C4-2B (cell line): Measurements from ENCODE around the gene HEBP1.

Source experiments
- H3K27ac ChIP-seq: fragments of 450-650 bp; 2 replicates; pipeline ENCODE4 v1.5.1; 2017
- ZFX ChIP-seq: fragments of 450-650 bp; IDR thresholded peaks from 2 replicates; pipeline ENCODE4 v1.6.1; 2017
- TF ChIP-seq, protein P1 (sequence below): fragments of 450-650 bp; conservative IDR thresholded peaks from 2 replicates; pipeline ENCODE4 v1.5.1; 2017; ENCODE audit warnings: mild to moderate bottlenecking

Gene HEBP1

DNA sequence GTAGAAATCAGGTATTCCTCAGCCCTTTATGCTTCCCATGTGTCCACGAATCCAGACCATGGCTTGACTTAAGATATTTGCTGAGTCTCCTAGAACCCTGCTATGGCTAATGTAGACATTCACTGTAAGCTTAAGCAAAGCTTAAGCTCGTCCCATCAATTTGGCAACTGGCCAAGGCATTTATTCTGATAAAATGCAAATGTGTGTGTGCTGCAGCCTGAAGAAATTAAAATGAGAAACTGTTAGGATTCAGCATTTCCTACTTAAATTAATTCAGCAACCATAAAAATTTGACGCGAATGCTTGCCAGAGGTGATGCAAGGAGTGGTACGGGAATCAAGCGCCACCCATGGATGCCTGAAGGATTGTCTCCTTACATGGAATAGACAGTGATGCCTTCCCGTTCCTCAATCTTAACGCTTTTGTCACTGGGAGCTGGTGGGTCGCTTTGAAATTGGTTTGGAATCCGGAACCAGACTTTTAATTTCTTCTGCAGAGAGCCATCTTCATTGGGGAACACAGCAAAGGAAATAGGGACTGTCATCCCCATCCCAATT, 13.2 kb downstream of the HEBP1 start:
- TF ChIP-seq, protein P1, sequence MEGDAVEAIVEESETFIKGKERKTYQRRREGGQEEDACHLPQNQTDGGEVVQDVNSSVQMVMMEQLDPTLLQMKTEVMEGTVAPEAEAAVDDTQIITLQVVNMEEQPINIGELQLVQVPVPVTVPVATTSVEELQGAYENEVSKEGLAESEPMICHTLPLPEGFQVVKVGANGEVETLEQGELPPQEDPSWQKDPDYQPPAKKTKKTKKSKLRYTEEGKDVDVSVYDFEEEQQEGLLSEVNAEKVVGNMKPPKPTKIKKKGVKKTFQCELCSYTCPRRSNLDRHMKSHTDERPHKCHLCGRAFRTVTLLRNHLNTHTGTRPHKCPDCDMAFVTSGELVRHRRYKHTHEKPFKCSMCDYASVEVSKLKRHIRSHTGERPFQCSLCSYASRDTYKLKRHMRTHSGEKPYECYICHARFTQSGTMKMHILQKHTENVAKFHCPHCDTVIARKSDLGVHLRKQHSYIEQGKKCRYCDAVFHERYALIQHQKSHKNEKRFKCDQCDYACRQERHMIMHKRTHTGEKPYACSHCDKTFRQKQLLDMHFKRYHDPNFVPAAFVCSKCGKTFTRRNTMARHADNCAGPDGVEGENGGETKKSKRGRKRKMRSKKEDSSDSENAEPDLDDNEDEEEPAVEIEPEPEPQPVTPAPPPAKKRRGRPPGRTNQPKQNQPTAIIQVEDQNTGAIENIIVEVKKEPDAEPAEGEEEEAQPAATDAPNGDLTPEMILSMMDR = no peak
- no peak for TF ChIP-seq ZFX
- no peak overlapping the region for H3K27ac ChIP-seq

DNA sequence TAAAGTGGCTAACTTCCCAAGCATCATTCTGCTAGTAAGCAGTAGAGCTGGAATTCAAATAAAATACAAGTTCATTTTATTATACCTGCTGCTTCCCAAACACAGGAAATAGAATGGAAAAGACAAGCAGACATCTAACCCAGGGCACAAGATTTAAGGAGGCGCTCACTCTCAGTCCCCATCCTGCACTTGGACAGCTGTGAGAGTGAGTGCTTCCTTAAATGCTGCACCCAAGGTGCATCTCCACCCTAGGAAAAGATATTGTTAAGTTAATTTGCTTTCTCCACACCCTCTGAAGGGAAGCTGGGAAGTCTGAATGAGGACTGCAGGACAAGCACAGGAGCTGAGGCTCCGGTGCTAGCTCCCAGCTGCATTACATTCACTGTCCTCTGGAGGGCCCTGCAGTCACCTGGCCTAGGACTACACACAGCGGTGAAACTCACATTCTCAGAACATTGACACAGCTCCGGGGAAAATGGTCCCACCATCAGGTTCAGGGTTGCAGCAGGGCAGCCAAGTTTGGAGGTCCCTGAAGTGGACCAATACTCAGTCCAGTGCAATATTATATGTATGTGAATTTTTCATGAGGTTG, 14.2 kb downstream of the HEBP1 start:
- no peak for TF ChIP-seq ZFX
- TF ChIP-seq, protein P1 = peak; percentile 54
- H3K27ac ChIP-seq = no peak overlapping the region

GRCh38 chr12:12984149-12984548, 15.9 kb downstream of the HEBP1 start:
- TF ChIP-seq ZFX = no peak
- TF ChIP-seq, protein P1 = no peak
- H3K27ac ChIP-seq = no peak overlapping the region

GRCh38 chr12:12983420-12984035, 16.5 kb downstream of the HEBP1 start:
- H3K27ac ChIP-seq = no peak overlapping the region
- TF ChIP-seq ZFX = no peak
- TF ChIP-seq, protein P1 = peak; percentile 88

- H3K27ac ChIP-seq = no peak overlapping the region
- TF ChIP-seq, protein P1 = no peak
- no peak for TF ChIP-seq ZFX
Measured at GRCh38 chr12:12982331-12982730, 17.7 kb downstream of the HEBP1 start.

GRCh38 chr12:12979731-12980259, 20.3 kb downstream of the HEBP1 start:
- H3K27ac ChIP-seq = no peak overlapping the region

More at GRCh38 chr12:12979731-12980259, 20.3 kb downstream of the HEBP1 start:
- TF ChIP-seq, protein P1 = no peak
- TF ChIP-seq ZFX = no peak
